Calu3 (cell line): ENCODE data around the gene SPRR4. TPM values are rescaled to one million over a fixed set of nuclear protein-coding genes. Genes with fewer than 3 reads are reported as not detected.
A peak's percentile ranks its signal among the peaks of the same experiment; 100 is the strongest.

Source experiments
- BruUV-seq: library from RNA; stranded (reverse); fragments of 400-500 nt; replicated peaks from 2 replicates; lab custom pipeline; 2021; lab: Mats Ljungman, UMichigan
- CTCF ChIA-PET: fragments of 300-600 bp; sonication (Branson Sonifier 250); formaldehyde crosslinking; loops from one replicate; lab custom pipeline; 2022; ENCODE audit warnings: antibody characterized with exemption; lab: Charles Lee
- DNase-seq: peaks from one replicate; pipeline ENCODE4 v3.0.0; 2022
- H3K27ac Mint-ChIP-seq: one replicate; pipeline ENCODE4 v1.8.0; 2022; ENCODE audit warnings: mixed read lengths; ENCODE audit not compliant: unreplicated experiment
- H3K27me3 Mint-ChIP-seq: one replicate; pipeline ENCODE4 v1.8.0; 2022; ENCODE audit warnings: mixed read lengths; ENCODE audit not compliant: unreplicated experiment
- H3K36me3 Mint-ChIP-seq: one replicate; pipeline ENCODE4 v1.8.0; 2022; ENCODE audit warnings: mild to moderate bottlenecking, moderate library complexity, mixed read lengths; ENCODE audit not compliant: insufficient read depth, unreplicated experiment
- H3K4me1 Mint-ChIP-seq: one replicate; pipeline ENCODE4 v1.8.0; 2022; ENCODE audit warnings: mild to moderate bottlenecking, low read depth, mixed read lengths; ENCODE audit not compliant: unreplicated experiment
- H3K4me3 Mint-ChIP-seq: one replicate; pipeline ENCODE4 v1.8.0; 2022; ENCODE audit warnings: mild to moderate bottlenecking, low read depth, moderate library complexity, mixed read lengths; ENCODE audit not compliant: unreplicated experiment
- H3K9me3 Mint-ChIP-seq: one replicate; pipeline ENCODE4 v1.8.0; 2022; ENCODE audit warnings: low read depth, mixed read lengths; ENCODE audit not compliant: unreplicated experiment
- CTCF ChIP-seq: fragments of 200-600 bp; IDR thresholded peaks from one replicate; pipeline ENCODE4 v1.8.0; 2022; ENCODE audit warnings: antibody characterized with exemption; ENCODE audit not compliant: unreplicated experiment
- intact Hi-C: fragments of 100-400 bp; cut with micrococcal nuclease; formaldehyde crosslinking; loops from one replicate; pipeline ENCODE4 v1.10.0; 2022; ENCODE audit not compliant: unreplicated experiment
- total RNA-seq: library from RNA; stranded (reverse); gene quantifications from 2 replicates; pipeline ENCODE4 v1.2.3, GENCODE V29; 2022

Gene SPRR4
- total RNA-seq, 1 experiment from 2014 or later, result not detected

- BruUV-seq, result no TSS peak
- Mint-ChIP-seq H3K27ac (no peak overlapping the region), H3K4me1 (peaks cover 13% of the 10 kb centered on the region), H3K4me3 (no peak overlapping the region), H3K27me3 (no peaks in the 10 kb centered on the region), H3K9me3 (peaks cover 4% of the 10 kb centered on the region), H3K36me3 (peaks cover 4% of the 10 kb centered on the region)
- intact Hi-C loops, result no loop called here
- CTCF ChIA-PET, result interaction anchor here (0.7 kb wide), 1 partner anchor 84 kb away, joined by 6 read pairs; no protein-coding TSS in a partner anchor
- no peak for DNase-seq
- no peak for TF ChIP-seq CTCF
Measured at GRCh38 chr1:152962876-152963415, 7.5 kb upstream of the SPRR4 start.

GRCh38 chr1:152964536-152964935 lies 5.9 kb upstream of the SPRR4 start:
- BruUV-seq, result no TSS peak
- Mint-ChIP-seq H3K9me3 (peaks cover 4% of the 10 kb centered on the region), H3K27me3 (no peaks in the 10 kb centered on the region), H3K27ac (no peak overlapping the region), H3K4me3 (no peak overlapping the region), H3K4me1 (peaks cover 13% of the 10 kb centered on the region), H3K36me3 (peaks cover 4% of the 10 kb centered on the region)
- TF ChIP-seq CTCF, result no peak
- DNase-seq, result no peak
- intact Hi-C loops, result no loop called here
- CTCF ChIA-PET, result interaction anchor here (0.6 to 0.7 kb wide), 2 partner anchors 131 to 228 kb away, joined by 3 to 5 read pairs; no protein-coding TSS in a partner anchor

GRCh38 chr1:152965853-152966252 lies 4.6 kb upstream of the SPRR4 start:
- intact Hi-C loops, result no loop called here
- no peak for TF ChIP-seq CTCF
- H3K36me3 Mint-ChIP-seq, result peaks cover 4% of the 10 kb centered on the region
- CTCF ChIA-PET, result no interaction called here
- no peak for DNase-seq
- no peak overlapping the region for H3K27ac Mint-ChIP-seq
- H3K4me3 Mint-ChIP-seq, result no peak overlapping the region
- H3K27me3 Mint-ChIP-seq, result no peaks in the 10 kb centered on the region
- BruUV-seq, result no TSS peak
- H3K4me1 Mint-ChIP-seq, result peaks cover 13% of the 10 kb centered on the region
- H3K9me3 Mint-ChIP-seq, result peaks cover 4% of the 10 kb centered on the region

- no peak overlapping the region for H3K4me3 Mint-ChIP-seq
- H3K27me3 Mint-ChIP-seq, result no peaks in the 10 kb centered on the region
- H3K27ac Mint-ChIP-seq, result peak overlapping the region; percentile 64
- no peak for TF ChIP-seq CTCF
- intact Hi-C loops, result no loop called here
- CTCF ChIA-PET, result interaction anchor here (0.6 to 1.9 kb wide), 10 partner anchors 9 to 253 kb away, joined by 3 to 10 read pairs (median 3); no protein-coding TSS in a partner anchor
- peaks cover 4% of the 10 kb centered on the region for H3K36me3 Mint-ChIP-seq
- H3K9me3 Mint-ChIP-seq, result peaks cover 4% of the 10 kb centered on the region
- peaks cover 13% of the 10 kb centered on the region for H3K4me1 Mint-ChIP-seq
- DNase-seq, result peak; percentile 69
- no TSS peak for BruUV-seq
Measured at GRCh38 chr1:152967201-152967600, 3.2 kb upstream of the SPRR4 start.
